HEK293 (cell line): ENCODE measurements around the gene FTSJ1.

ENCODE experiments used
- CTCF ChIA-PET: fragments of 350-600 bp; formaldehyde crosslinking; extraction: SDS; loops from one replicate; lab custom pipeline; 2021; ENCODE audit warnings: antibody characterized with exemption; lab: Yijun Ruan, JAX
- POLR2A ChIA-PET: fragments of 300-600 bp; formaldehyde crosslinking; extraction: SDS; loops from one replicate; lab custom pipeline; 2020; ENCODE audit warnings: antibody characterized with exemption, inconsistent platforms; lab: Yijun Ruan, JAX
- H3K27ac ChIP-seq: fragments of 200-500 bp; sonication (Bioruptor generic); 2 replicates; pipeline ENCODE4 v1.5.1; 2014; ENCODE audit warnings: low read depth, low read length, control low read depth, inconsistent platforms; ENCODE audit errors: extremely low read depth
- H3K36me3 ChIP-seq, 2 experiments: fragments of 200-500 bp in 1 of 2; sonication (Bioruptor generic) in 1 of 2; 1 replicate in 1 of 2; 2 replicates in 1 of 2; pipeline ENCODE4 v1.5.1; 2014 to 2017; ENCODE audit warnings: inconsistent platforms in 2 of 2, low read length in 2 of 2; ENCODE audit not compliant: control insufficient read depth in 2 of 2, insufficient read depth in 1 of 2
- H3K4me1 ChIP-seq: fragments of 200-500 bp; sonication (Bioruptor generic); 2 replicates; pipeline ENCODE4 v1.5.1; 2014; ENCODE audit warnings: mild to moderate bottlenecking, low read length, inconsistent platforms; ENCODE audit not compliant: control insufficient read depth, insufficient read depth
- H3K4me3 ChIP-seq: 2 replicates; pipeline ENCODE4 v1.5.1; 2011; ENCODE audit warnings: low read depth, mild to moderate bottlenecking, control low read depth, low read length, moderate library complexity
- H3K9me3 ChIP-seq: fragments of 200-500 bp; sonication (Bioruptor generic); 2 replicates; pipeline ENCODE4 v1.5.1; 2014; ENCODE audit warnings: low read depth, low read length, inconsistent platforms; ENCODE audit not compliant: control insufficient read depth, insufficient read depth
- GFI1B ChIP-seq: fragments of 450-650 bp; formaldehyde crosslinking; IDR thresholded peaks from 2 replicates; pipeline ENCODE4 v1.5.1; 2016; ENCODE audit warnings: missing biosample characterization, missing genetic modification characterization
- KLF8 ChIP-seq: fragments of 450-650 bp; formaldehyde crosslinking; IDR thresholded peaks from 2 replicates; pipeline ENCODE4 v1.5.1; 2016; ENCODE audit warnings: missing biosample characterization, missing genetic modification characterization
- MZF1 ChIP-seq: fragments of 450-650 bp; formaldehyde crosslinking; IDR thresholded peaks from 2 replicates; pipeline ENCODE4 v1.5.1; 2017; ENCODE audit warnings: missing biosample characterization, missing genetic modification characterization, borderline replicate concordance
- RBAK ChIP-seq: fragments of 450-650 bp; formaldehyde crosslinking; IDR thresholded peaks from 2 replicates; pipeline ENCODE4 v1.5.1; 2016; ENCODE audit warnings: missing biosample characterization, missing genetic modification characterization
- YY1 ChIP-seq: fragments of 450-650 bp; formaldehyde crosslinking; IDR thresholded peaks from 2 replicates; pipeline ENCODE4 v1.5.1; 2018; ENCODE audit warnings: missing biosample characterization, missing genetic modification characterization
- ZEB2 ChIP-seq: fragments of 450-650 bp; formaldehyde crosslinking; IDR thresholded peaks from 2 replicates; pipeline ENCODE4 v1.5.1; 2016; ENCODE audit warnings: missing biosample characterization, missing genetic modification characterization
- ZNF280D ChIP-seq: fragments of 450-650 bp; formaldehyde crosslinking; IDR thresholded peaks from 2 replicates; pipeline ENCODE4 v1.5.1; 2016; ENCODE audit warnings: missing biosample characterization, missing genetic modification characterization
- ZNF341 ChIP-seq: fragments of 450-650 bp; formaldehyde crosslinking; IDR thresholded peaks from 2 replicates; pipeline ENCODE4; 2016; ENCODE audit warnings: low read depth, missing biosample characterization, missing genetic modification characterization
- ZNF510 ChIP-seq: fragments of 450-650 bp; formaldehyde crosslinking; IDR thresholded peaks from 2 replicates; pipeline ENCODE4 v1.5.1; 2018; ENCODE audit warnings: mild to moderate bottlenecking, missing genetic modification characterization, missing biosample characterization; ENCODE audit not compliant: insufficient replicate concordance
- ZNF521 ChIP-seq: fragments of 450-650 bp; formaldehyde crosslinking; IDR thresholded peaks from 2 replicates; pipeline ENCODE4 v1.5.1; 2017; ENCODE audit warnings: missing biosample characterization, mild to moderate bottlenecking, missing genetic modification characterization
- ZNF596 ChIP-seq: fragments of 450-650 bp; IDR thresholded peaks from 2 replicates; pipeline ENCODE4 v1.5.0; 2018; ENCODE audit warnings: missing biosample characterization, mild to moderate bottlenecking, missing genetic modification characterization, moderate library complexity
- ZNF624 ChIP-seq: fragments of 450-650 bp; formaldehyde crosslinking; IDR thresholded peaks from 2 replicates; pipeline ENCODE4 v1.5.1; 2017; ENCODE audit warnings: missing biosample characterization, missing genetic modification characterization
- ZNF645 ChIP-seq: fragments of 450-650 bp; formaldehyde crosslinking; IDR thresholded peaks from 2 replicates; pipeline ENCODE4; 2016; ENCODE audit warnings: missing biosample characterization, missing genetic modification characterization
- ZNF670 ChIP-seq: fragments of 450-650 bp; formaldehyde crosslinking; IDR thresholded peaks from 2 replicates; pipeline ENCODE4 v1.5.1; 2016; ENCODE audit warnings: missing biosample characterization, missing genetic modification characterization, low read depth
- ZNF707 ChIP-seq: fragments of 450-650 bp; formaldehyde crosslinking; IDR thresholded peaks from 2 replicates; pipeline ENCODE4 v1.5.1; 2016; ENCODE audit warnings: missing biosample characterization, missing genetic modification characterization
- ZNF76 ChIP-seq: fragments of 450-650 bp; formaldehyde crosslinking; IDR thresholded peaks from 2 replicates; pipeline ENCODE4; 2016; ENCODE audit warnings: low read depth, missing biosample characterization, missing genetic modification characterization, borderline replicate concordance
- TF ChIP-seq, protein P1 (sequence below): fragments of 450-650 bp; IDR thresholded peaks from 2 replicates; pipeline ENCODE4 v1.5.1; 2018; ENCODE audit warnings: missing biosample characterization, missing genetic modification characterization
- TF ChIP-seq, protein P2 (sequence below): fragments of 450-650 bp; formaldehyde crosslinking; IDR thresholded peaks from 2 replicates; pipeline ENCODE4 v1.5.1; 2016; ENCODE audit warnings: missing biosample characterization, missing genetic modification characterization
- TF ChIP-seq, protein P3 (sequence below): fragments of 450-650 bp; formaldehyde crosslinking; IDR thresholded peaks from 2 replicates; pipeline ENCODE4 v1.5.1; 2016; ENCODE audit warnings: missing biosample characterization, missing genetic modification characterization, borderline replicate concordance

The FTSJ1 gene

DNA sequence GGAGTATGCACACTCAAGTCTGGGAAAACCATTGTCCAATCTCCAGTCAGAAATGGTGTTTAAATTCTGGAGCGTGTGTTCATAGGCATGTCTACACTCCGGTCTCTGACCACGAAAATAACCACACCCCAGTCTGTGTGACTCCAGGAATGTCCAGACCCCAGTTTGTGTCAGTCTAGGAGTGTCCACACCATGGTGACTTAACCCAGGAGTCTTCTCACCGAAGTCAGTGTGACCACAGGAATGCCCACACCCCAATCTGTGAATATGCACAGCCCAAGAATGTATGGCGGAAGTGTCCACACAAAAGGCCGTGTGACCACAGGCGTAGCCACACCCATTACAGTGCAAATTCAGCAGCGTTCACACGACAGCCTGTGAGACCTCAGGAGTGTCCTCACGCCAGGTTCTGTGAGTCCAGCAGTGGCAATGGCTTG lies 11.4 kb downstream of the FTSJ1 start:
- TF ChIP-seq RBAK (tag by site-specific recombination) (no peak), ZEB2 (tag by site-specific recombination) (no peak), ZNF707 (no peak)
- TF ChIP-seq, protein P1, sequence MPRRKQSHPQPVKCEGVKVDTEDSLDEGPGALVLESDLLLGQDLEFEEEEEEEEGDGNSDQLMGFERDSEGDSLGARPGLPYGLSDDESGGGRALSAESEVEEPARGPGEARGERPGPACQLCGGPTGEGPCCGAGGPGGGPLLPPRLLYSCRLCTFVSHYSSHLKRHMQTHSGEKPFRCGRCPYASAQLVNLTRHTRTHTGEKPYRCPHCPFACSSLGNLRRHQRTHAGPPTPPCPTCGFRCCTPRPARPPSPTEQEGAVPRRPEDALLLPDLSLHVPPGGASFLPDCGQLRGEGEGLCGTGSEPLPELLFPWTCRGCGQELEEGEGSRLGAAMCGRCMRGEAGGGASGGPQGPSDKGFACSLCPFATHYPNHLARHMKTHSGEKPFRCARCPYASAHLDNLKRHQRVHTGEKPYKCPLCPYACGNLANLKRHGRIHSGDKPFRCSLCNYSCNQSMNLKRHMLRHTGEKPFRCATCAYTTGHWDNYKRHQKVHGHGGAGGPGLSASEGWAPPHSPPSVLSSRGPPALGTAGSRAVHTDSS (tag by site-specific recombination) = no peak
- no peaks in the 10 kb centered on the region for H3K9me3 ChIP-seq
- H3K4me1 ChIP-seq = no peaks in the 10 kb centered on the region
- ChIA-PET POLR2A (no interaction called here), CTCF (no interaction called here)
- H3K36me3 ChIP-seq = peaks cover 0 to 34% of the 10 kb centered on the region in 2 experiments
- H3K4me3 ChIP-seq = no peak overlapping the region
- H3K27ac ChIP-seq = no peak overlapping the region

DNA sequence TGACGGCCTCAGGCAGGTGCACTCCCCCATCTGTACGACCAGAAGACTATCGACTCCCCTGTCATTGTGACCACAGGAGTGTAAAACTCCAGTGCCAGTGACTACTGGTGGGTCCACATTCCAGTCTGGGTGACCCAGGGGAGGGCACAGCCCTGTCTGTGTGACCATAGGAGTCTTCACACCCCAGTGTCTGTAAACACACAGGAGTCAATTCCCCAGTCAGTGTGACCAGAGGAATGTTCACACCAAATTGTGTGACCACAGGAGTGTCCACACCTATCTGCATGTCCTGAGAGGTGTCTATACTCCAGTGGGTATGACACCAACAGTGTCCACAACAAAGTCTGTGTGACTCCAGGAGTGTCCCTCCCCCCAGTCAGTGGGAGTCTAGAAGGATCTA lies 12.0 kb downstream of the FTSJ1 start:
- CTCF ChIA-PET = no interaction called here
- TF ChIP-seq ZNF341 (no peak), YY1 (tag by site-specific recombination) (no peak), ZNF596 (tag by site-specific recombination) (no peak), ZNF521 (tag by site-specific recombination) (no peak), ZNF670 (tag by site-specific recombination) (no peak)
- TF ChIP-seq, protein P2, sequence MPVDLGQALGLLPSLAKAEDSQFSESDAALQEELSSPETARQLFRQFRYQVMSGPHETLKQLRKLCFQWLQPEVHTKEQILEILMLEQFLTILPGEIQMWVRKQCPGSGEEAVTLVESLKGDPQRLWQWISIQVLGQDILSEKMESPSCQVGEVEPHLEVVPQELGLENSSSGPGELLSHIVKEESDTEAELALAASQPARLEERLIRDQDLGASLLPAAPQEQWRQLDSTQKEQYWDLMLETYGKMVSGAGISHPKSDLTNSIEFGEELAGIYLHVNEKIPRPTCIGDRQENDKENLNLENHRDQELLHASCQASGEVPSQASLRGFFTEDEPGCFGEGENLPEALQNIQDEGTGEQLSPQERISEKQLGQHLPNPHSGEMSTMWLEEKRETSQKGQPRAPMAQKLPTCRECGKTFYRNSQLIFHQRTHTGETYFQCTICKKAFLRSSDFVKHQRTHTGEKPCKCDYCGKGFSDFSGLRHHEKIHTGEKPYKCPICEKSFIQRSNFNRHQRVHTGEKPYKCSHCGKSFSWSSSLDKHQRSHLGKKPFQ = peak; percentile 97
- H3K4me3 ChIP-seq = no peak overlapping the region
- POLR2A ChIA-PET = no interaction called here
- no peak overlapping the region for H3K27ac ChIP-seq
- no peaks in the 10 kb centered on the region for H3K4me1 ChIP-seq
- H3K9me3 ChIP-seq = no peaks in the 10 kb centered on the region
- peaks cover 0 to 27% of the 10 kb centered on the region in 2 experiments for H3K36me3 ChIP-seq

GRCh38 chrX:48489296-48489695 lies 13.3 kb downstream of the FTSJ1 start:
- Histone ChIP-seq H3K36me3 (peaks cover 0 to 19% of the 10 kb centered on the region in 2 experiments; a peak in 2 of 3 replicates), H3K4me3 (no peak overlapping the region), H3K27ac (no peak overlapping the region), H3K9me3 (no peaks in the 10 kb centered on the region), H3K4me1 (no peaks in the 10 kb centered on the region)
- POLR2A ChIA-PET = no interaction called here
- CTCF ChIA-PET = no interaction called here
- TF ChIP-seq MZF1 (tag by site-specific recombination) (no peak), ZNF645 (tag by site-specific recombination) (no peak), ZNF624 (no peak), ZNF510 (tag by site-specific recombination) (no peak), KLF8 (tag by site-specific recombination) (no peak), ZNF280D (tag by site-specific recombination) (no peak), GFI1B (tag by site-specific recombination) (no peak), ZNF76 (tag by site-specific recombination) (no peak)
- TF ChIP-seq, protein P3, sequence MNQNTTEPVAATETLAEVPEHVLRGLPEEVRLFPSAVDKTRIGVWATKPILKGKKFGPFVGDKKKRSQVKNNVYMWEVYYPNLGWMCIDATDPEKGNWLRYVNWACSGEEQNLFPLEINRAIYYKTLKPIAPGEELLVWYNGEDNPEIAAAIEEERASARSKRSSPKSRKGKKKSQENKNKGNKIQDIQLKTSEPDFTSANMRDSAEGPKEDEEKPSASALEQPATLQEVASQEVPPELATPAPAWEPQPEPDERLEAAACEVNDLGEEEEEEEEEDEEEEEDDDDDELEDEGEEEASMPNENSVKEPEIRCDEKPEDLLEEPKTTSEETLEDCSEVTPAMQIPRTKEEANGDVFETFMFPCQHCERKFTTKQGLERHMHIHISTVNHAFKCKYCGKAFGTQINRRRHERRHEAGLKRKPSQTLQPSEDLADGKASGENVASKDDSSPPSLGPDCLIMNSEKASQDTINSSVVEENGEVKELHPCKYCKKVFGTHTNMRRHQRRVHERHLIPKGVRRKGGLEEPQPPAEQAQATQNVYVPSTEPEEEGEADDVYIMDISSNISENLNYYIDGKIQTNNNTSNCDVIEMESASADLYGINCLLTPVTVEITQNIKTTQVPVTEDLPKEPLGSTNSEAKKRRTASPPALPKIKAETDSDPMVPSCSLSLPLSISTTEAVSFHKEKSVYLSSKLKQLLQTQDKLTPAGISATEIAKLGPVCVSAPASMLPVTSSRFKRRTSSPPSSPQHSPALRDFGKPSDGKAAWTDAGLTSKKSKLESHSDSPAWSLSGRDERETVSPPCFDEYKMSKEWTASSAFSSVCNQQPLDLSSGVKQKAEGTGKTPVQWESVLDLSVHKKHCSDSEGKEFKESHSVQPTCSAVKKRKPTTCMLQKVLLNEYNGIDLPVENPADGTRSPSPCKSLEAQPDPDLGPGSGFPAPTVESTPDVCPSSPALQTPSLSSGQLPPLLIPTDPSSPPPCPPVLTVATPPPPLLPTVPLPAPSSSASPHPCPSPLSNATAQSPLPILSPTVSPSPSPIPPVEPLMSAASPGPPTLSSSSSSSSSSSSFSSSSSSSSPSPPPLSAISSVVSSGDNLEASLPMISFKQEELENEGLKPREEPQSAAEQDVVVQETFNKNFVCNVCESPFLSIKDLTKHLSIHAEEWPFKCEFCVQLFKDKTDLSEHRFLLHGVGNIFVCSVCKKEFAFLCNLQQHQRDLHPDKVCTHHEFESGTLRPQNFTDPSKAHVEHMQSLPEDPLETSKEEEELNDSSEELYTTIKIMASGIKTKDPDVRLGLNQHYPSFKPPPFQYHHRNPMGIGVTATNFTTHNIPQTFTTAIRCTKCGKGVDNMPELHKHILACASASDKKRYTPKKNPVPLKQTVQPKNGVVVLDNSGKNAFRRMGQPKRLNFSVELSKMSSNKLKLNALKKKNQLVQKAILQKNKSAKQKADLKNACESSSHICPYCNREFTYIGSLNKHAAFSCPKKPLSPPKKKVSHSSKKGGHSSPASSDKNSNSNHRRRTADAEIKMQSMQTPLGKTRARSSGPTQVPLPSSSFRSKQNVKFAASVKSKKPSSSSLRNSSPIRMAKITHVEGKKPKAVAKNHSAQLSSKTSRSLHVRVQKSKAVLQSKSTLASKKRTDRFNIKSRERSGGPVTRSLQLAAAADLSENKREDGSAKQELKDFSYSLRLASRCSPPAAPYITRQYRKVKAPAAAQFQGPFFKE (tag by site-specific recombination) = no peak
